ENCODE measurements around the gene CDH13. TPM values are rescaled to one million over a fixed set of nuclear protein-coding genes. Genes with fewer than 3 reads are reported as not detected.
A peak's percentile ranks its signal among the peaks of the same experiment; 100 is the strongest.

Gene CDH13
- total and polyA plus RNA-seq, 2 experiments from 2014 or later, result 1.2 to 1.5 TPM

- peak overlapping the region; percentile 21 for H3K4me2 ChIP-seq
- no peaks in the 10 kb centered on the region for H3K27me3 ChIP-seq
- H4K20me1 ChIP-seq (ENCODE audit: insufficient read depth, poor library complexity, severe bottlenecking), result no peaks in the 10 kb centered on the region
- 69% methylated on average over 4 of the region's 4 CpGs for WGBS (ENCODE audit: low lambda C conversion rate, missing lambda C conversion rate)
- TF ChIP-seq CTCF (IDR thresholded peaks at IDR 0.05; ENCODE audit: poor library complexity) (no peak), EZH2phosphoT487 (IDR thresholded peaks at IDR 0.05; ENCODE audit: low read depth, severe bottlenecking, unreplicated experiment) (no peak), EZH2 (IDR thresholded peaks at IDR 0.05; ENCODE audit: borderline replicate concordance) (no peak)
- no peak overlapping the region for H2AFZ ChIP-seq
- no peaks in the 10 kb centered on the region for H3K9me2 ChIP-seq (replicated peaks; ENCODE audit: insufficient read depth)
- H3K36me3 ChIP-seq (replicated peaks; ENCODE audit: insufficient read depth, low read depth), result no peaks in the 10 kb centered on the region
- DNase-seq (ENCODE audit: low spot score), result no peak
- H3K27ac ChIP-seq, result no peak overlapping the region
- no peaks in the 10 kb centered on the region for H3K4me1 ChIP-seq (ENCODE audit: insufficient read depth)
- H3K79me2 ChIP-seq, result no peaks in the 10 kb centered on the region
- no peak overlapping the region for H3K4me3 ChIP-seq
- no peaks in the 10 kb centered on the region for H3K9me3 ChIP-seq (ENCODE audit: low read depth)
Measured at GRCh38 chr16:83004868-83005652, 378.3 kb downstream of the CDH13 start.

DNA sequence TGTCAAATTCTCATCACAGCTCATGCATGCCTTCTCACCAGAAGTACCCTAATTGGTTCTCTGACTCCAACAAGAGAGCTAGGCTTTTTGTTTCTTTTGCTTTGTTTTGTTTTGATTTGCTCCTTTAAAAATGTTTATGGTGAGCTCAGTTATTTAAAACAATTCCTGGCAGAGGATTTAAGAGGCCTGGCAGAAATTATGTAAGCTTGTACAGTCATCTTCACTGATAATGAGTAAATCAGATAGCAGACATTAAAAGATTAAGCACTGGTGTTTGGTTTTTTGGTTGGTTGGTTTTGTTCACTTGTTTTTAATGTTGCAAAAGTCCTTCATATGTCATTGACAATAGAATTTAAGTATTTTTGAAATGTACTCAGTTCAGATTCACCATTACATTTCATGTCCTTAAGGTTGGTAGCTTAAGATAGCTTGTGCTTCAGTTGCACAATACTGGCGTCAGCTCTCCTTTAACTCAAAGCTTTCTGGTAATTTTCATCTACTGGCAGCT, 378.9 kb downstream of the CDH13 start:
- Histone ChIP-seq H3K27ac (no peak overlapping the region), H2AFZ (no peak overlapping the region), H3K4me3 (no peak overlapping the region), H3K9me2 (replicated peaks; ENCODE audit: insufficient read depth) (no peaks in the 10 kb centered on the region), H3K36me3 (replicated peaks; ENCODE audit: insufficient read depth, low read depth) (no peaks in the 10 kb centered on the region), H3K9me3 (ENCODE audit: low read depth) (no peaks in the 10 kb centered on the region), H3K4me1 (ENCODE audit: insufficient read depth) (no peaks in the 10 kb centered on the region), H3K27me3 (no peaks in the 10 kb centered on the region), H3K4me2 (peak overlapping the region; percentile 21), H3K79me2 (no peaks in the 10 kb centered on the region), H4K20me1 (ENCODE audit: insufficient read depth, poor library complexity, severe bottlenecking) (no peaks in the 10 kb centered on the region)
- no peak for DNase-seq (ENCODE audit: low spot score)
- WGBS (ENCODE audit: low lambda C conversion rate, missing lambda C conversion rate), result 76% methylated on average over 1 of the region's 1 CpG
- no peak for TF ChIP-seq EZH2 (IDR thresholded peaks at IDR 0.05; ENCODE audit: borderline replicate concordance)
- TF ChIP-seq EZH2phosphoT487 (IDR thresholded peaks at IDR 0.05; ENCODE audit: low read depth, severe bottlenecking, unreplicated experiment), result no peak
- TF ChIP-seq CTCF (IDR thresholded peaks at IDR 0.05; ENCODE audit: poor library complexity), result no peak

- DNase-seq (ENCODE audit: low spot score), result no peak
- no peak overlapping the region for H3K4me3 ChIP-seq
- H4K20me1 ChIP-seq (ENCODE audit: insufficient read depth, poor library complexity, severe bottlenecking), result no peaks in the 10 kb centered on the region
- H3K79me2 ChIP-seq, result no peaks in the 10 kb centered on the region
- no peaks in the 10 kb centered on the region for H3K9me2 ChIP-seq (replicated peaks; ENCODE audit: insufficient read depth)
- H3K9me3 ChIP-seq (ENCODE audit: low read depth), result no peaks in the 10 kb centered on the region
- H3K4me2 ChIP-seq, result no peak overlapping the region
- no peak overlapping the region for H3K27ac ChIP-seq
- 87% methylated on average over 15 of the region's 15 CpGs for WGBS (ENCODE audit: low lambda C conversion rate, missing lambda C conversion rate)
- no peaks in the 10 kb centered on the region for H3K36me3 ChIP-seq (replicated peaks; ENCODE audit: insufficient read depth, low read depth)
- no peaks in the 10 kb centered on the region for H3K4me1 ChIP-seq (ENCODE audit: insufficient read depth)
- no peaks in the 10 kb centered on the region for H3K27me3 ChIP-seq
- H2AFZ ChIP-seq, result no peak overlapping the region
- no peak for TF ChIP-seq EZH2 (IDR thresholded peaks at IDR 0.05; ENCODE audit: borderline replicate concordance)
- TF ChIP-seq EZH2phosphoT487 (IDR thresholded peaks at IDR 0.05; ENCODE audit: low read depth, severe bottlenecking, unreplicated experiment), result no peak
- no peak for TF ChIP-seq CTCF (IDR thresholded peaks at IDR 0.05; ENCODE audit: poor library complexity)
Measured at GRCh38 chr16:83010776-83011720, 384.3 kb downstream of the CDH13 start.

All from hepatocyte (in vitro differentiated cells).